Hematopoietic multipotent progenitor cell treated with erythropoietin and hydrocortisone succinate and interleukin-3 and kit ligand, for 15 days (in vitro differentiated cells): Measurements from ENCODE around the gene SHKBP1.
"Not testable (repeated sequence)": the region's sequence is repeated elsewhere in the genome, so short reads cannot be mapped to it uniquely, and the experiment has no call there.

Source experiments
- DNase-seq: peaks from one replicate; pipeline ENCODE4 v3.0.0-alpha.2; 2015; ENCODE audit warnings: low spot score

The SHKBP1 gene

GRCh38 chr19:40555978-40556689, 20.5 kb upstream of the SHKBP1 start:
- no peak for DNase-seq

GRCh38 chr19:40556953-40557530, 19.6 kb upstream of the SHKBP1 start:
- DNase-seq: no peak

GRCh38 chr19:40559394-40559793, 17.3 kb upstream of the SHKBP1 start:
- DNase-seq: no peak

GRCh38 chr19:40560092-40560507, 16.6 kb upstream of the SHKBP1 start:
- DNase-seq: no peak

- no peak for DNase-seq
These were observed 14.7 kb upstream of the SHKBP1 start for GRCh38 chr19:40561947-40562346.

- not testable (repeated sequence) for DNase-seq
These were observed 12.1 kb upstream of the SHKBP1 start for GRCh38 chr19:40564535-40564934.

- DNase-seq: no peak
These were observed 11.3 kb upstream of the SHKBP1 start for GRCh38 chr19:40565355-40565754.

- no peak for DNase-seq
These were observed 10.7 kb upstream of the SHKBP1 start for GRCh38 chr19:40565910-40566495.

GRCh38 chr19:40567040-40567749, 9.5 kb upstream of the SHKBP1 start:
- no peak for DNase-seq

GRCh38 chr19:40567750-40568494, 8.8 kb upstream of the SHKBP1 start:
- no peak for DNase-seq

GRCh38 chr19:40570313-40571004, 6.2 kb upstream of the SHKBP1 start:
- peak; percentile 99 for DNase-seq

GRCh38 chr19:40571005-40571318, 5.7 kb upstream of the SHKBP1 start:
- no peak for DNase-seq

- no peak for DNase-seq
These were observed 4.7 kb upstream of the SHKBP1 start for GRCh38 chr19:40571831-40572495.

GRCh38 chr19:40575326-40575725, 1.3 kb upstream of the SHKBP1 start:
- DNase-seq: no peak

GRCh38 chr19:40576151-40576584, 505 bp upstream of the SHKBP1 start:
- no peak for DNase-seq

GRCh38 chr19:40578442-40578908, 1.8 kb downstream of the SHKBP1 start:
- DNase-seq: peak; percentile 61

- DNase-seq: no peak
These were observed 3.9 kb downstream of the SHKBP1 start for GRCh38 chr19:40580619-40581018.

GRCh38 chr19:40581531-40581930, 4.9 kb downstream of the SHKBP1 start:
- DNase-seq: no peak

- DNase-seq: no peak
These were observed 5.8 kb downstream of the SHKBP1 start for GRCh38 chr19:40582467-40582866.

GRCh38 chr19:40583283-40583682, 6.6 kb downstream of the SHKBP1 start:
- no peak for DNase-seq

- DNase-seq: no peak
These were observed 7.3 kb downstream of the SHKBP1 start for GRCh38 chr19:40584007-40584406.
